ENCODE results near the gene GATA2.

GATA2 gene

GRCh38 chr3:128435058-128435457 is 57.9 kb downstream of the GATA2 start:
- DNase-seq (ENCODE audit: extremely low read depth in 1 of 2, low read depth in 1 of 2) = no peak

GRCh38 chr3:128434524-128434923 is 58.5 kb downstream of the GATA2 start:
- DNase-seq (ENCODE audit: extremely low read depth in 1 of 2, low read depth in 1 of 2) = no peak

- no peak for DNase-seq (ENCODE audit: extremely low read depth in 1 of 2, low read depth in 1 of 2)
These were observed 59.2 kb downstream of the GATA2 start for GRCh38 chr3:128433837-128434165.

- no peak for DNase-seq (ENCODE audit: extremely low read depth in 1 of 2, low read depth in 1 of 2)
These were observed 59.8 kb downstream of the GATA2 start for GRCh38 chr3:128432971-128433836.

- no peak for DNase-seq (ENCODE audit: extremely low read depth in 1 of 2, low read depth in 1 of 2)
These were observed 60.6 kb downstream of the GATA2 start for GRCh38 chr3:128432301-128432970.

- no peak for DNase-seq (ENCODE audit: extremely low read depth in 1 of 2, low read depth in 1 of 2)
These were observed 61.1 kb downstream of the GATA2 start for GRCh38 chr3:128431803-128432300.

- DNase-seq (ENCODE audit: extremely low read depth in 1 of 2, low read depth in 1 of 2) = no peak
These were observed 62.3 kb downstream of the GATA2 start for GRCh38 chr3:128430731-128431130.

- DNase-seq (ENCODE audit: extremely low read depth in 1 of 2, low read depth in 1 of 2) = no peak
These were observed 62.7 kb downstream of the GATA2 start for GRCh38 chr3:128430301-128430700.

- no peak for DNase-seq (ENCODE audit: extremely low read depth in 1 of 2, low read depth in 1 of 2)
These were observed 63.2 kb downstream of the GATA2 start for GRCh38 chr3:128429751-128430150.
